HepG2 (cell line): ENCODE results near the gene TLCD3B. TPM values are rescaled to one million over a fixed set of nuclear protein-coding genes. Genes with fewer than 3 reads are reported as not detected.

Experiments
- ATF7-NPFF ChIP-seq: sonication (generic); formaldehyde crosslinking; IDR thresholded peaks from 2 replicates; pipeline ENCODE4 v1.8.1; 2023; ENCODE audit warnings: mild to moderate bottlenecking, low read depth, missing genetic modification reagents, moderate library complexity
- ATRX ChIP-seq: sonication (generic); formaldehyde crosslinking; IDR thresholded peaks from 2 replicates; pipeline ENCODE4 v1.4.0; 2020; ENCODE audit warnings: missing genetic modification reagents, borderline replicate concordance
- HDAC1 ChIP-seq: sonication (generic); formaldehyde crosslinking; IDR thresholded peaks from 2 replicates; pipeline ENCODE4 v1.5.1; 2020; ENCODE audit warnings: mild to moderate bottlenecking, missing genetic modification reagents
- HHEX ChIP-seq: IDR thresholded peaks from 2 replicates; pipeline ENCODE4 v1.6.1; 2016; ENCODE audit warnings: control low read depth
- ISX ChIP-seq: sonication (generic); formaldehyde crosslinking; conservative IDR thresholded peaks from 2 replicates; pipeline ENCODE4 v1.5.0; 2020; ENCODE audit warnings: missing genetic modification reagents
- NCOA5 ChIP-seq: sonication (generic); formaldehyde crosslinking; IDR thresholded peaks from 2 replicates; pipeline ENCODE4 v1.4.0; 2020; ENCODE audit warnings: missing genetic modification reagents
- NFE2L1 ChIP-seq: sonication (generic); formaldehyde crosslinking; IDR thresholded peaks from 2 replicates; pipeline ENCODE4 v1.4.0; 2020; ENCODE audit warnings: missing genetic modification reagents, mild to moderate bottlenecking, borderline replicate concordance
- NFIC ChIP-seq: IDR thresholded peaks from 2 replicates; pipeline ENCODE4 v1.6.1; 2012; ENCODE audit warnings: mild to moderate bottlenecking, low read length, inconsistent platforms
- POLR2A ChIP-seq, 2 experiments: IDR thresholded peaks; 2 replicates each; pipeline ENCODE4 v1.6.1; 2011; ENCODE audit warnings: low read depth in 2 of 2, low read length in 2 of 2, mild to moderate bottlenecking in 1 of 2, moderate library complexity in 1 of 2; ENCODE audit not compliant: insufficient read depth in 1 of 2
- PRMT3 ChIP-seq: sonication (generic); formaldehyde crosslinking; IDR thresholded peaks from 2 replicates; pipeline ENCODE4 v1.8.1; 2022; ENCODE audit warnings: low read depth, mild to moderate bottlenecking, moderate library complexity, missing genetic modification reagents, borderline replicate concordance
- SRSF9 ChIP-seq: fragments of 200-400 bp; formaldehyde crosslinking; IDR thresholded peaks from 2 replicates; pipeline ENCODE4 v1.6.1; 2018; ENCODE audit warnings: borderline replicate concordance, mild to moderate bottlenecking, low read depth, low read length; ENCODE audit not compliant: insufficient read depth, poor library complexity, severe bottlenecking
- TCF12 ChIP-seq, 2 experiments: fragments of 450-650 bp in 1 of 2; sonication (generic) in 1 of 2; formaldehyde crosslinking in 1 of 2; IDR thresholded peaks; 2 replicates each; pipeline versions ENCODE4 v1.6.1 to v1.8.0; 2017 to 2022; ENCODE audit warnings: antibody characterized with exemption in 1 of 2, mild to moderate bottlenecking in 1 of 2, missing genetic modification reagents in 1 of 2, moderate library complexity in 1 of 2
- ZNF235 ChIP-seq: sonication (generic); formaldehyde crosslinking; IDR thresholded peaks from 2 replicates; pipeline ENCODE4 v1.8.1; 2023; ENCODE audit warnings: mild to moderate bottlenecking, missing genetic modification reagents, borderline replicate concordance
- ZNF33B ChIP-seq: sonication (generic); formaldehyde crosslinking; IDR thresholded peaks from 2 replicates; pipeline ENCODE4 v1.5.1; 2020; ENCODE audit warnings: mild to moderate bottlenecking, missing genetic modification reagents
- ZNF7 ChIP-seq: IDR thresholded peaks from 2 replicates; pipeline ENCODE4 v1.6.1; 2016; ENCODE audit warnings: missing biosample characterization, missing genetic modification reagents
- polyA plus RNA-seq, 8 experiments: library from polyadenylated mRNA; depleted of rRNA in 3 of 8; stranded (reverse) in 7 of 8; unstranded in 1 of 8; fragments of >200 nt; fragmentation: Illumina TruSeq in 4 of 8; extraction: Trizol in 4 of 8; gene quantifications; 2 replicates each; pipeline versions ENCODE4 v1.2.1 to v1.2.3, GENCODE V29; 2011 to 2016; ENCODE audit warnings: low read depth in 4 of 8, missing spikeins in 1 of 8, mixed read lengths in 1 of 8; ENCODE audit not compliant: insufficient read depth in 1 of 8
- total RNA-seq, 5 experiments: library from RNA; depleted of rRNA; stranded (reverse); fragments of >200 nt; fragmentation: Illumina TruSeq; extraction: Trizol; gene quantifications; 2 replicates each; pipeline ENCODE4 v1.2.3, GENCODE V29; 2016; ENCODE audit warnings: low read depth in 1 of 5
- TF ChIP-seq, protein P1 (sequence below): sonication (generic); formaldehyde crosslinking; IDR thresholded peaks from 2 replicates; pipeline ENCODE4 v1.4.0; 2020; ENCODE audit warnings: missing genetic modification reagents, borderline replicate concordance
- TF ChIP-seq, protein P2 (sequence below): sonication (generic); formaldehyde crosslinking; IDR thresholded peaks from 2 replicates; pipeline ENCODE4 v1.4.0; 2020; ENCODE audit warnings: mild to moderate bottlenecking, missing genetic modification reagents
- TF ChIP-seq, protein P3 (sequence below): IDR thresholded peaks from 2 replicates; pipeline ENCODE4 v1.6.1; 2016; ENCODE audit warnings: low read depth

Gene TLCD3B
- total and polyA plus RNA-seq, 2 of the 13 experiments (the other 11 are each of a cell fraction or from before 2014, with no cell fraction given), result not detected

DNA sequence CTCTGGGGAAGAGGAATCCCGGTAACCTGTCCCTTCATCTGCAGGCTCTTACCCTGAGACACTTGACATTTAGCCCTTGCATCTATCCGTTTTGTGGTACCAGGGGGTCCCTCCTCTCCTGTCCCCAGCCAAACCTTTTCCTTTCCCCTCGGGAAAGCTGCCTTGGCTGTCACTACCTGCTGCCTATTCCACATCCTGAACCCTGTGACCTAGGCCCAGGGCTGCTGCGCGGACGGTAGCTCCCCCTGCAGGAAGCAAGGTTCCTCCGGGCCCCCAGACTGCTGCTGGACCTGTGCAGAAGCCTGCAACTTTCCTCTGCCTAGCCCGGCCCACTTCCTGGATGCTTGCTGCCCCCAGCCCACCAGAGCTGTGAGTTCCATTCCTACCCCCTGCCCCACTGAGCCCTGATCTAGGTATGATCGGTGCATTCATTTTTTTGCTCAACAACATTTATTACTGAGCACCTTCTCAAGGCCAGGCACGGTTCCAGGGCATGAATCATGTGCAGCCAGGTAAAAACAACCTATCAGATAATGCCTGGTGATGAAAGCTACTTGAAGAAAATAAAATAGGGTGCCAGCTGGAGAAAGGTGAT is 24.0 kb upstream of the TLCD3B start (continued):
- TF ChIP-seq ATRX (CRISPR knock-in tag), result no peak
- TF ChIP-seq SRSF9, result no peak
- peak; percentile 62; the same call in 1 of the 2 replicates for TF ChIP-seq ATF7-NPFF (CRISPR knock-in tag)
- TF ChIP-seq PRMT3 (CRISPR knock-in tag), result no peak
- no peak for TF ChIP-seq ZNF7 (CRISPR knock-in tag)
- no peak for TF ChIP-seq ZNF235 (CRISPR knock-in tag)
- no peak for TF ChIP-seq HHEX (CRISPR knock-in tag)
- TF ChIP-seq, protein P1, sequence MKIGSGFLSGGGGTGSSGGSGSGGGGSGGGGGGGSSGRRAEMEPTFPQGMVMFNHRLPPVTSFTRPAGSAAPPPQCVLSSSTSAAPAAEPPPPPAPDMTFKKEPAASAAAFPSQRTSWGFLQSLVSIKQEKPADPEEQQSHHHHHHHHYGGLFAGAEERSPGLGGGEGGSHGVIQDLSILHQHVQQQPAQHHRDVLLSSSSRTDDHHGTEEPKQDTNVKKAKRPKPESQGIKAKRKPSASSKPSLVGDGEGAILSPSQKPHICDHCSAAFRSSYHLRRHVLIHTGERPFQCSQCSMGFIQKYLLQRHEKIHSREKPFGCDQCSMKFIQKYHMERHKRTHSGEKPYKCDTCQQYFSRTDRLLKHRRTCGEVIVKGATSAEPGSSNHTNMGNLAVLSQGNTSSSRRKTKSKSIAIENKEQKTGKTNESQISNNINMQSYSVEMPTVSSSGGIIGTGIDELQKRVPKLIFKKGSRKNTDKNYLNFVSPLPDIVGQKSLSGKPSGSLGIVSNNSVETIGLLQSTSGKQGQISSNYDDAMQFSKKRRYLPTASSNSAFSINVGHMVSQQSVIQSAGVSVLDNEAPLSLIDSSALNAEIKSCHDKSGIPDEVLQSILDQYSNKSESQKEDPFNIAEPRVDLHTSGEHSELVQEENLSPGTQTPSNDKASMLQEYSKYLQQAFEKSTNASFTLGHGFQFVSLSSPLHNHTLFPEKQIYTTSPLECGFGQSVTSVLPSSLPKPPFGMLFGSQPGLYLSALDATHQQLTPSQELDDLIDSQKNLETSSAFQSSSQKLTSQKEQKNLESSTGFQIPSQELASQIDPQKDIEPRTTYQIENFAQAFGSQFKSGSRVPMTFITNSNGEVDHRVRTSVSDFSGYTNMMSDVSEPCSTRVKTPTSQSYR, result no peak
- no peak; the same call in 1 of the 2 replicates for TF ChIP-seq ZNF33B (CRISPR knock-in tag)
- no peak for TF ChIP-seq NFIC
- TF ChIP-seq, protein P2, sequence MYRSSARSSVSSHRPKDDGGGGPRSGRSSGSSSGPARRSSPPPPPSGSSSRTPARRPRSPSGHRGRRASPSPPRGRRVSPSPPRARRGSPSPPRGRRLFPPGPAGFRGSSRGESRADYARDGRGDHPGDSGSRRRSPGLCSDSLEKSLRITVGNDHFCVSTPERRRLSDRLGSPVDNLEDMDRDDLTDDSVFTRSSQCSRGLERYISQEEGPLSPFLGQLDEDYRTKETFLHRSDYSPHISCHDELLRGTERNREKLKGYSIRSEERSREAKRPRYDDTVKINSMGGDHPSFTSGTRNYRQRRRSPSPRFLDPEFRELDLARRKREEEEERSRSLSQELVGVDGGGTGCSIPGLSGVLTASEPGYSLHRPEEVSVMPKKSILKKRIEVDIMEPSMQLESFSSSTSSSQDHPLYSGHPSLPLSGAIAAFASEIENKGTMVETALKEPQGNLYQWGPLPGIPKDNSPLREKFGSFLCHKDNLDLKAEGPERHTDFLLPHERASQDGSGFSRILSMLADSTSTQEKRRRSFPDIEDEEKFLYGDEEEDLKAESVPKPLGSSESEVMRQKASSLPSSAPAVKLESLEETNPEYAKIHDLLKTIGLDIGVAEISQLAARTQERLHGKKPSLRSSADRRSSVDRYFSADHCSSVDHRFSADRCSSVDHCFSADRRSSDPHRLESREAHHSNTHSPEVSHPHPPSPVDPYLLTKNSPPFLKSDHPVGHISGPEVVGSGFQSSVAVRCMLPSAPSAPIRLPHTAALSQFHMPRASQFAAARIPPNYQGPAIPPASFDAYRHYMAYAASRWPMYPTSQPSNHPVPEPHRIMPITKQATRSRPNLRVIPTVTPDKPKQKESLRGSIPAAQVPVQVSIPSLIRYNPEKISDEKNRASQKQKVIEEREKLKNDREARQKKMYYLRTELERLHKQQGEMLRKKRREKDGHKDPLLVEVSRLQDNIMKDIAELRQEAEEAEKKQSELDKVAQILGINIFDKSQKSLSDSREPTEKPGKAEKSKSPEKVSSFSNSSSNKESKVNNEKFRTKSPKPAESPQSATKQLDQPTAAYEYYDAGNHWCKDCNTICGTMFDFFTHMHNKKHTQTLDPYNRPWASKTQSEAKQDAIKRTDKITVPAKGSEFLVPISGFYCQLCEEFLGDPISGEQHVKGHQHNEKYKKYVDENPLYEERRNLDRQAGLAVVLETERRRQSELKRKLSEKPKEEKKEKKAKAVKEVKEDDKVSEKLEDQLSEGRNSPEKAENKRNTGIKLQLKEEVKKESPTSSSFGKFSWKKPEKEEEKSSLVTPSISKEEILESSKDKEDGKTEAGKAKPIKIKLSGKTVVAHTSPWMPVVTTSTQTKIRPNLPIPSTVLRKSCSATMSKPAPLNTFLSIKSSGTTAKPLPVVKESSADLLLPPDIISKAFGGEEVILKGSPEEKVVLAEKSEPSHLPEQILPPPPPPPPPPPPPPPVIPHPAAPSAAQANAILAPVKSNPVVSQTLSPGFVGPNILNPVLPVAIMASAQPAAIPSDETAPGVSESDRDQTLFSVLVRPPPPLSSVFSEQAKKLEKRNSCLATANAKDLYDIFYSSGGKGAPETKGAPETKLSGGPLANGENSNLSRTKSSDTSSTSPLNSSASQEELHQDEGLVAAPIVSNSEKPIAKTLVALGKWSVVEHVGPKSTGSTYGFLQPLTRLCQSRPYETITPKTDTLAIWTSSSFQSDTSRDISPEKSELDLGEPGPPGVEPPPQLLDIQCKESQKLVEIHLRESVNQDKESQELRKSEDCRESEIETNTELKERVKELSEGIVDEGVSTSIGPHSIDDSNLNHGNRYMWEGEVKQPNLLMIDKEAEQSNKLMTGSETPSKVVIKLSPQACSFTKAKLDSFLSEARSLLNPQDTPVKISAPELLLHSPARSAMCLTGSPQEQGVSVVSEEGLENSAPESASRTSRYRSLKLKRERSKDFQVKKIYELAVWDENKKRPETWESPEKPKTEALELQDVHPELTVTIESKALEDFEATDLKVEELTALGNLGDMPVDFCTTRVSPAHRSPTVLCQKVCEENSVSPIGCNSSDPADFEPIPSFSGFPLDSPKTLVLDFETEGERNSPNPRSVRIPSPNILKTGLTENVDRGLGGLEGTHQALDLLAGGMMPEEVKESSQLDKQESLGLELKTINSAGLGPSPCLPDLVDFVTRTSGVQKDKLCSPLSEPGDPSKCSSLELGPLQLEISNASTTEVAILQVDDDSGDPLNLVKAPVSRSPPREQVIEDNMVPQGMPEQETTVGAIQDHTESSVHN (CRISPR knock-in tag), result no peak
- peak; percentile 52; the same call in 1 of the 2 replicates for TF ChIP-seq HDAC1
- no peak for TF ChIP-seq NCOA5 (CRISPR knock-in tag)
- no peak for TF ChIP-seq POLR2A (IDR thresholded peaks at IDR 0.05; ENCODE audit: insufficient read depth in 1 of 2, low read depth in 2 of 2, low read length in 2 of 2)
- TF ChIP-seq ISX (CRISPR knock-in tag), result no peak
- no peak for TF ChIP-seq NFE2L1 (CRISPR knock-in tag)
- TF ChIP-seq, protein P3, sequence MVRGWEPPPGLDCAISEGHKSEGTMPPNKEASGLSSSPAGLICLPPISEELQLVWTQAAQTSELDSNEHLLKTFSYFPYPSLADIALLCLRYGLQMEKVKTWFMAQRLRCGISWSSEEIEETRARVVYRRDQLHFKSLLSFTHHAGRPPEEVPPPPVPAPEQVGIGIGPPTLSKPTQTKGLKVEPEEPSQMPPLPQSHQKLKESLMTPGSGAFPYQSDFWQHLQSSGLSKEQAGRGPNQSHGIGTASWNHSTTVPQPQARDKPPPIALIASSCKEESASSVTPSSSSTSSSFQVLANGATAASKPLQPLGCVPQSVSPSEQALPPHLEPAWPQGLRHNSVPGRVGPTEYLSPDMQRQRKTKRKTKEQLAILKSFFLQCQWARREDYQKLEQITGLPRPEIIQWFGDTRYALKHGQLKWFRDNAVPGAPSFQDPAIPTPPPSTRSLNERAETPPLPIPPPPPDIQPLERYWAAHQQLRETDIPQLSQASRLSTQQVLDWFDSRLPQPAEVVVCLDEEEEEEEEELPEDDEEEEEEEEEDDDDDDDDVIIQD (CRISPR knock-in tag), result 0 out of 2 replicates have a peak, but pooled peaks have one; percentile 18
- TF ChIP-seq TCF12 (IDR thresholded peaks at IDR 0.05), result no peak
- no peak for TF ChIP-seq TCF12 (CRISPR knock-in tag; IDR thresholded peaks at IDR 0.05)
